GM12878 (cell line): ENCODE data around the gene EHBP1L1. TPM values are rescaled to one million over a fixed set of nuclear protein-coding genes. Genes with fewer than 3 reads are reported as not detected.
A peak's percentile ranks its signal among the peaks of the same experiment; 100 is the strongest.

Experiments used
- ATAC-seq: fragments of 200-7000 bp; cut with Tn5 transposase; 3 replicates; pipeline ENCODE4 v1.9.1; 2020; ENCODE audit warnings: mild to moderate bottlenecking, moderate library complexity
- BruUV-seq: library from RNA; stranded (reverse); fragments of 400-500 nt; replicated peaks from 2 replicates; lab custom pipeline; 2021; lab: Mats Ljungman, UMichigan
- CTCF ChIA-PET: fragments of 300-600 bp; sonication (Branson Sonifier 250); formaldehyde crosslinking; extraction: SDS; loops from one replicate; lab custom pipeline; 2021; ENCODE audit warnings: inconsistent platforms; lab: Yijun Ruan, JAX
- POLR2A ChIA-PET: fragments of 350-600 bp; formaldehyde crosslinking; extraction: SDS; loops from one replicate; lab custom pipeline; 2021; ENCODE audit warnings: inconsistent platforms; lab: Charles Lee
- RAD21 ChIA-PET: fragments of 300-600 bp; sonication (Branson Sonifier 250); formaldehyde crosslinking; loops from one replicate; lab custom pipeline; 2023; ENCODE audit warnings: antibody characterized with exemption; ENCODE audit not compliant: unreplicated experiment; lab: Charles Lee
- SMC1A ChIA-PET: fragments of 300-600 bp; sonication (Branson Sonifier 250); formaldehyde crosslinking; loops from one replicate; lab custom pipeline; 2023; ENCODE audit not compliant: unreplicated experiment, uncharacterized antibody; lab: Charles Lee
- DNase-seq: peaks from one replicate; pipeline ENCODE4 v3.0.0-alpha.2; 2011; ENCODE audit warnings: low read depth, low spot score
- FAIRE-seq: peaks from 3 replicates; lab custom pipeline; 2011; peaks lifted over from hg19 to GRCh38; lab: Jason Lieb, UNC
- H2AFZ ChIP-seq: 2 replicates; pipeline ENCODE4 v1.6.0; 2011; ENCODE audit warnings: low read depth, low read length, control low read depth; ENCODE audit not compliant: control insufficient read depth
- H3K27ac ChIP-seq: 2 replicates; pipeline ENCODE4 v1.5.1; 2011; ENCODE audit warnings: control low read depth; ENCODE audit not compliant: control insufficient read depth, insufficient read depth
- H3K27me3 ChIP-seq, 2 experiments: replicated peaks in 1 of 2; 2 replicates each; pipeline versions ENCODE4 v1.6.0 to v1.6.1; 2011; ENCODE audit warnings: low read length in 1 of 2; ENCODE audit not compliant: control insufficient read depth in 2 of 2, insufficient read depth in 2 of 2
- H3K36me3 ChIP-seq, 2 experiments: 2 replicates each; pipeline ENCODE4 v1.5.1; 2011; ENCODE audit warnings: low read length in 1 of 2; ENCODE audit not compliant: control insufficient read depth in 2 of 2, insufficient read depth in 2 of 2
- H3K4me1 ChIP-seq: 2 replicates; pipeline ENCODE4 v1.6.1; 2011; ENCODE audit warnings: mild to moderate bottlenecking, low read length, moderate library complexity, mixed read lengths; ENCODE audit not compliant: control insufficient read depth, insufficient read depth
- H3K4me2 ChIP-seq: 2 replicates; pipeline ENCODE4 v1.6.0; 2011; ENCODE audit warnings: control low read depth; ENCODE audit not compliant: control insufficient read depth, insufficient read depth
- H3K4me3 ChIP-seq: fragments of 200-600 bp; sonication (generic); 2 replicates; pipeline ENCODE4 v1.5.1; 2016
- H3K79me2 ChIP-seq: 2 replicates; pipeline ENCODE4 v1.6.0; 2011; ENCODE audit warnings: low read length; ENCODE audit not compliant: control insufficient read depth, insufficient read depth
- H3K9ac ChIP-seq: 2 replicates; pipeline ENCODE4 v1.8.0; 2011; ENCODE audit warnings: low read length, control low read depth, mixed read lengths; ENCODE audit not compliant: control insufficient read depth, insufficient read depth
- H3K9me3 ChIP-seq: replicated peaks from 3 replicates; pipeline ENCODE4 v1.5.1; 2011; ENCODE audit warnings: mild to moderate bottlenecking, low read length; ENCODE audit not compliant: control insufficient read depth, insufficient read depth
- H4K20me1 ChIP-seq: 2 replicates; pipeline ENCODE4 v1.6.0; 2011; ENCODE audit not compliant: control insufficient read depth, insufficient read depth
- CEBPZ ChIP-seq: fragments of 150-350 bp; IDR thresholded peaks from 2 replicates; pipeline ENCODE4 v1.6.1; 2016; ENCODE audit warnings: low read depth, low read length
- NKRF ChIP-seq: fragments of 450-650 bp; conservative IDR thresholded peaks from 2 replicates; pipeline ENCODE4 v1.6.1; 2017; ENCODE audit warnings: mild to moderate bottlenecking, moderate library complexity
- RAD21 ChIP-seq: IDR thresholded peaks from 2 replicates; pipeline ENCODE4 v1.6.1; 2011; ENCODE audit warnings: mild to moderate bottlenecking, low read depth, low read length, moderate library complexity; ENCODE audit not compliant: insufficient read depth
- RAD51 ChIP-seq: fragments of 450-650 bp; IDR thresholded peaks from 2 replicates; pipeline ENCODE4 v1.6.1; 2016; ENCODE audit warnings: moderate library complexity, mild to moderate bottlenecking, inconsistent platforms
- USF1 ChIP-seq: IDR thresholded peaks from 2 replicates; pipeline ENCODE4 v1.6.1; 2011; ENCODE audit warnings: borderline replicate concordance, low read depth, mild to moderate bottlenecking, moderate library complexity, mixed read lengths, low read length; ENCODE audit not compliant: insufficient read depth; ENCODE audit errors: extremely low read length
- ZNF687 ChIP-seq: fragments of 450-650 bp; IDR thresholded peaks from 2 replicates; pipeline ENCODE4 v1.6.1; 2017; ENCODE audit warnings: mild to moderate bottlenecking, moderate library complexity
- WGBS: methylation state at CpG from one replicate; pipeline ENCODE4 v1.1.6; 2016; ENCODE audit warnings: low lambda C conversion rate; ENCODE audit not compliant: insufficient replicate concordance, insufficient coverage; ENCODE audit errors: missing lambda C conversion rate; 5-methylcytosine and 5-hydroxymethylcytosine counted together
- in situ Hi-C: fragments of 300-500 bp; cut with MboI; formaldehyde crosslinking; loops from 9 replicates; pipeline ENCODE4 v1.14.3; 2018; ENCODE audit warnings: mixed read lengths
- intact Hi-C: fragments of 100-400 bp; cut with micrococcal nuclease; formaldehyde crosslinking; loops from one replicate; pipeline ENCODE4 v1.14.2; 2022; ENCODE audit not compliant: unreplicated experiment
- polyA plus RNA-seq, 11 experiments: library from polyadenylated mRNA; depleted of rRNA in 4 of 11; unstranded in 6 of 11; stranded (reverse) in 5 of 11; fragments of >200 nt; fragmentation: Nextera tagmentation in 4 of 11; fragmentation: Illumina TruSeq in 1 of 11; extraction: Ambion mirVana in 4 of 11; extraction: Trizol in 1 of 11; gene quantifications; 1 replicate in 1 of 11; 2 replicates in 10 of 11; pipeline versions ENCODE4 v1.2.1 to v1.2.3, GENCODE V29; 2011 to 2016; ENCODE audit warnings: inconsistent platforms in 2 of 11, missing spikeins in 2 of 11, low read depth in 1 of 11
- total RNA-seq, 4 experiments: library from RNA; depleted of rRNA in 3 of 4; stranded (reverse); fragments of >200 nt in 3 of 4; fragmentation: Illumina TruSeq in 1 of 4; extraction: Trizol in 1 of 4; gene quantifications; 2 replicates each; pipeline versions ENCODE4 v1.2.1 to v1.2.3, GENCODE V29; 2013 to 2021

Gene EHBP1L1
- total and polyA plus RNA-seq, 10 of the 15 experiments (the other 5 are each of a cell fraction or from before 2014, with no cell fraction given): 0.06 to 99.4 (median 32.7) TPM

GRCh38 chr11:65615229-65615949 lies 39.5 kb downstream of the EHBP1L1 start, which contains the start of gene PCNX3:
Gene PCNX3, plus strand, starts transcription at chr11:65615776. Its CDS starts 536 bp downstream, at chr11:65616312.
- WGBS: under 1% methylated on average over 53 of the region's 55 CpGs
- BruUV-seq: no TSS peak
- Histone ChIP-seq H3K9ac (peak within 1 kb of the TSS; percentile 85), H3K4me2 (peak within 1 kb of the TSS; percentile 94), H3K4me1 (peaks cover 24% of the 10 kb centered on the region), H3K27ac (peak within 1 kb of the TSS; percentile 91), H3K36me3 (peaks cover 17 to 19% of the 10 kb centered on the region in 2 experiments; a peak in 3 of 4 replicates), H4K20me1 (no peaks in the 10 kb centered on the region; the same call in 1 of the 2 replicates), H3K27me3 (no peaks in the 10 kb centered on the region), H3K9me3 (no peaks in the 10 kb centered on the region), H3K4me3 (peak within 1 kb of the TSS; percentile 100), H3K79me2 (peaks cover 79% of the 10 kb centered on the region), H2AFZ (peak within 1 kb of the TSS; percentile 48; the same call in 1 of the 2 replicates)
- ChIA-PET CTCF (interaction anchor here (0.6 to 3.8 kb wide), 18 partner anchors 11 to 317 kb away, joined by 3 to 35 read pairs (median 6); partner anchors contain the start of genes FAM89B, RELA, RNASEH2C and SIPA1), SMC1A (interaction anchor here (0.6 to 3.0 kb wide), 17 partner anchors 9 to 644 kb away, joined by 3 to 21 read pairs (median 5); partner anchors contain the start of genes CCDC85B, FAM89B, FIBP and RELA), POLR2A (interaction anchor here (0.5 to 5.0 kb wide), 22 partner anchors 11 to 335 kb away, joined by 3 to 41 read pairs (median 6); partner anchors contain the start of genes EHBP1L1, FAM89B, MUS81 and NEAT1), RAD21 (interaction anchor here (0.6 to 4.0 kb wide), 21 partner anchors 8 to 340 kb away, joined by 3 to 36 read pairs (median 3); partner anchors contain the start of genes DPF2, EHBP1L1, FAM89B and RELA)
- in situ Hi-C loops: no loop called here
- FAIRE-seq (peak; percentile 100), DNase-seq (peak; percentile 100), ATAC-seq (peak; percentile 86)
- intact Hi-C loops: loop anchor here (1.0 to 2.0 kb wide), 5 partner anchors 23 to 75 kb away; partner anchors contain the start of genes SIPA1 and ZNRD2
- TF ChIP-seq ZNF687: no peak
- TF ChIP-seq RAD21: no peak
- TF ChIP-seq CEBPZ: peak; percentile 68; the same call in 1 of the 2 replicates
- TF ChIP-seq RAD51: peak; percentile 83
- TF ChIP-seq NKRF: no peak; the same call in none of the 2 replicates
- no peak for TF ChIP-seq USF1
